GM21447 (cell line): Measurements from ENCODE around the gene USP12.

Experiments used
- ATAC-seq: cut with Tn5 transposase; IDR thresholded peaks from one replicate; pipeline ENCODE4 v1.9.1; 2021; ENCODE audit not compliant: unreplicated experiment

Gene USP12

GRCh38 chr13:27186295-27186694, 14.7 kb upstream of the USP12 start:
- no peak for ATAC-seq

- ATAC-seq: no peak
Observed at GRCh38 chr13:27183561-27184147, 12.0 kb upstream of the USP12 start.

GRCh38 chr13:27182844-27183497, 11.4 kb upstream of the USP12 start:
- no peak for ATAC-seq

- no peak for ATAC-seq
Observed at GRCh38 chr13:27182054-27182453, 10.4 kb upstream of the USP12 start.

- ATAC-seq: no peak
Observed at GRCh38 chr13:27177852-27178251, 6.2 kb upstream of the USP12 start.

GRCh38 chr13:27176470-27177410, 5.1 kb upstream of the USP12 start:
- ATAC-seq: no peak

GRCh38 chr13:27174766-27175455, 3.3 kb upstream of the USP12 start:
- ATAC-seq: no peak

GRCh38 chr13:27172495-27172842, 858 bp upstream of the USP12 start:
- no peak for ATAC-seq

GRCh38 chr13:27171827-27172494, 350 bp upstream of the USP12 start:
- peak; percentile 60 for ATAC-seq

- no peak for ATAC-seq
Observed at GRCh38 chr13:27170516-27171243, 931 bp downstream of the USP12 start.

- ATAC-seq: peak; percentile 24
Observed at GRCh38 chr13:27170221-27170515, 1.4 kb downstream of the USP12 start.

- ATAC-seq: no peak
Observed at GRCh38 chr13:27168906-27169657, 2.5 kb downstream of the USP12 start.

- ATAC-seq: no peak
Observed at GRCh38 chr13:27168086-27168485, 3.5 kb downstream of the USP12 start.

- ATAC-seq: no peak
Observed at GRCh38 chr13:27166313-27166712, 5.3 kb downstream of the USP12 start.

- no peak for ATAC-seq
Observed at GRCh38 chr13:27161980-27162379, 9.6 kb downstream of the USP12 start.

GRCh38 chr13:27161423-27161822, 10.2 kb downstream of the USP12 start:
- no peak for ATAC-seq

- no peak for ATAC-seq
Observed at GRCh38 chr13:27160657-27161295, 10.8 kb downstream of the USP12 start.

- no peak for ATAC-seq
Observed at GRCh38 chr13:27159806-27160563, 11.6 kb downstream of the USP12 start.
